Vagina (tissue), 2 donors: ENCODE data around the gene IZUMO4.

Source experiments
- POLR2A ChIP-seq, 2 donors: fragments of 450-650 bp; IDR thresholded peaks; one replicate each; pipeline ENCODE4 v1.6.1; 2017; ENCODE audit warnings: antibody characterized with exemption in 2 of 2, mild to moderate bottlenecking in 2 of 2, moderate library complexity in 2 of 2
- POLR2AphosphoS5 ChIP-seq, 2 donors: sonication (generic); formaldehyde crosslinking; IDR thresholded peaks; one replicate each; pipeline ENCODE4 v1.9.0; 2017; ENCODE audit warnings: antibody characterized with exemption in 2 of 2, mild to moderate bottlenecking in 2 of 2, low read depth in 1 of 2; ENCODE audit not compliant: insufficient read depth in 1 of 2
- TF ChIP-seq, protein P1 (sequence below), 3 experiments: fragments of 450-650 bp in 2 of 3; fragments of 200-600 bp in 1 of 3; sonication (generic) in 1 of 3; IDR thresholded peaks; one replicate each; pipeline ENCODE4 v1.5.1; 2017 to 2019; ENCODE audit warnings: antibody characterized with exemption in 3 of 3, mild to moderate bottlenecking in 2 of 3, moderate library complexity in 2 of 3

DNA sequence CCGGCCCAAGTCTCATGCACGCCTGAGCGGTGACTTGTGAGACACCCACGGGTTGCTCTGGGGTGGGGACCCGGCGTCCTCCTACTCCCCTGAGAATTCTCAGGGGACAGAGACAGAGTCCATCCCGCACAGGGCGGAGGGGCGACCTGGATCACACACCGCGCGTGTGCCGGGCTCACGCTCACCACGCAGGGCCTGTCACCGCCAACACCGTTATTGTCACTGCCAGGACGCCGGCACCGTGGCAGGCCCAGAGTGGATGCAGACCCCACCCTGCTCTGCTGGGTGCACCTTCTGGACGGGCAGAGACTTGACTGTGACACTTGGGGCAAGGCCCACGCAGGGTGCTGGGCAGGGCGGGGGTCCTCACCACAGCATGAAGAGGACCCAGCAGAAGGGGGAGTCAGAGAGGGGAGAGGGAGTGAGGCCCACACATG is 16.8 kb upstream of the IZUMO4 start:
- TF ChIP-seq, protein P1, sequence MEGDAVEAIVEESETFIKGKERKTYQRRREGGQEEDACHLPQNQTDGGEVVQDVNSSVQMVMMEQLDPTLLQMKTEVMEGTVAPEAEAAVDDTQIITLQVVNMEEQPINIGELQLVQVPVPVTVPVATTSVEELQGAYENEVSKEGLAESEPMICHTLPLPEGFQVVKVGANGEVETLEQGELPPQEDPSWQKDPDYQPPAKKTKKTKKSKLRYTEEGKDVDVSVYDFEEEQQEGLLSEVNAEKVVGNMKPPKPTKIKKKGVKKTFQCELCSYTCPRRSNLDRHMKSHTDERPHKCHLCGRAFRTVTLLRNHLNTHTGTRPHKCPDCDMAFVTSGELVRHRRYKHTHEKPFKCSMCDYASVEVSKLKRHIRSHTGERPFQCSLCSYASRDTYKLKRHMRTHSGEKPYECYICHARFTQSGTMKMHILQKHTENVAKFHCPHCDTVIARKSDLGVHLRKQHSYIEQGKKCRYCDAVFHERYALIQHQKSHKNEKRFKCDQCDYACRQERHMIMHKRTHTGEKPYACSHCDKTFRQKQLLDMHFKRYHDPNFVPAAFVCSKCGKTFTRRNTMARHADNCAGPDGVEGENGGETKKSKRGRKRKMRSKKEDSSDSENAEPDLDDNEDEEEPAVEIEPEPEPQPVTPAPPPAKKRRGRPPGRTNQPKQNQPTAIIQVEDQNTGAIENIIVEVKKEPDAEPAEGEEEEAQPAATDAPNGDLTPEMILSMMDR (IDR thresholded peaks at IDR 0.05) = no peak
- TF ChIP-seq POLR2AphosphoS5 (IDR thresholded peaks at IDR 0.05; ENCODE audit: insufficient read depth in 1 of 2, low read depth in 1 of 2) (no peak), POLR2A (IDR thresholded peaks at IDR 0.05) (no peak)
